ENCODE data around the gene NCKAP5.
"Not testable (repeated sequence)": the region's sequence is repeated elsewhere in the genome, so short reads cannot be mapped to it uniquely, and the experiment has no call there.

NCKAP5 gene

GRCh38 chr2:132701810-132702209, 866.5 kb downstream of the NCKAP5 start:
- DNase-seq (ENCODE audit: low spot score) = no peak

- not testable (repeated sequence) for DNase-seq (ENCODE audit: low spot score)
Measured at GRCh38 chr2:132699802-132700201, 868.5 kb downstream of the NCKAP5 start.

DNA sequence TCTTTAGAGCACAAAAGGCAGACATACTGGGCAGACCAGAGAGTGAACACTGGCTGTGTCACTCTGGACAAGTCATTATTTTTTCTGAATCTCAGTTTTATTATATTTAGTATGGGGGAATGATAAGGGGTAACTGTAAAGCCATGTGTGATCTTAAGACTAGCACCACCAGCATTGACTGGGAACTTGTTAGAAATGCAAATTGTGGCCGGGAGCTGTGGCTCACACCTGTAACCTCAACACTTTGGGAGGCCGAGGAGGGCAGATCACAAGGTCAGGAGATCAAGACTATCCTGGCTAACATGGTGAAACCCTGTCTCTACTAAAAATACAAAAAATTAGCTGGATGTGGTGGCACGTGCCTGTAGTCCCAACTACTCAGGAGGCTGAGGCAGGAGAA, 869.9 kb downstream of the NCKAP5 start:
- DNase-seq (ENCODE audit: low spot score) = not testable (repeated sequence)

GRCh38 chr2:132697556-132698205, 870.6 kb downstream of the NCKAP5 start:
- no peak for DNase-seq (ENCODE audit: low spot score)

DNA sequence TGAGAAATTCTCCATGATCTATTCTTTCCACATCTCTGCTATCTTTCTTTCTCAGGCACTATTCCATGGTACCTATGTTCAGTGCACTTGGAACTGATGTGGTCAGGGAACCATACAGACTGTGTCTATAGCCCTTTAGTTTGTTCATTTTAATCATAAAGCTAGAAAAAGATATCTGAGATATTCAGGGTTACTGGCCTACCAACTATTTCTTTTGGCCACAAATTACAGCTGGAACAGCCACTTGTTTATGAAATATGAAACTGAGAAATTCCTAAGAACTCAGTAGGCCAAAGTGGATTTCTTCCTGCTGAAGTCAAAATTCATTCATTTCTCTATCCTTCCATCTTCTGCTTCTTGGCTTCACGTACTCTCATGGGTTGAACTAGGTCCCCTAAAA, 875.4 kb downstream of the NCKAP5 start:
- no peak for DNase-seq (ENCODE audit: low spot score)

- no peak for DNase-seq (ENCODE audit: low spot score)
Measured at GRCh38 chr2:132691556-132691955, 876.7 kb downstream of the NCKAP5 start.

DNA sequence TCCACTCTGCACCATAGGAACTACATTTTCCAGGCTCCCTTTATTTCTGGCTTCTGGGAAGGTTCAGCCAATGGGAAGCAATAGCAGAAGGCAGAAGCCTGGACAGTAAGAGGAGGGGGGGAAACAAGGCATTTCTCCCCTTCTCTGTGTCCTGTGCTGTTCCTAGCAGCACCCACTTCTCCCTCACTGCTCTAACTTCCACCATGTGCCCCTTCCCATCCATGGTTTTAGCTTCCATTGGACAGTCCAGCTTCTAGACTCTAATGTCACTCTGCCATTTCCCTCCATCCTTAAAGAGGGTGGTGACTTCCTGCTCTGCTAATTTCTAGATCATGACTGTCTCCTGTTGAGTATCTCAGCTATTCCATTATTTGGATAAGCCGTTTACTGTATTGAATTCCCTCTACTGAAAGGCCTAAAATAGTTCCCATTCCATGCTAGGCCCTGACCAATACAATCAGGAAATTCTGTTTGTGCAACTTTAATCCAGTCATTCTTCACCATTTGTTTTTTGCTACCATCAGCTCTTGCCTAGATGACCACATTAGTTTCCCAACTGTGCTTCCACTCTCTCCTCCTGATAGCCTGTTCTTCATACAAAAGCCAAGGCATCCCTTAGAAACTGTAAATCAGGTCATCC, 877.5 kb downstream of the NCKAP5 start:
- DNase-seq (ENCODE audit: low spot score) = no peak

DNA sequence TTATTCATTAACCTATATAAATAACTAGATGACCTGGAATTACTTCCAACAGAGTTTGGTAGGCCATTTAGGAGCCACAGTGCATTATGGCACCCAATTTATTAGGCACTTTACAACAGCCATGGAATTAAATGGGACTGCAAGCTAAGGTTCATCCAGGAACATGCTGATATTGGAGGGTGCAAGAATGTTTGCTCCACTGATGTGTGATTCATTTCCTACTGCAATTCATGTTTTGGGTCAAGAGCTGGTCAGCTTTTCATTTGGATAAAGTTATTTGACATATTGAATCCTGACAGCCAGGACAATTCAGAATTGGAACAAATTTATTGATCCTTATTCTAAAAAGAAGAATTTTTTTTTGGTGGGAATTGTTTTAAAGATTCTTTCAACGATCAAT, 886.5 kb downstream of the NCKAP5 start:
- no peak for DNase-seq (ENCODE audit: low spot score)

DNA sequence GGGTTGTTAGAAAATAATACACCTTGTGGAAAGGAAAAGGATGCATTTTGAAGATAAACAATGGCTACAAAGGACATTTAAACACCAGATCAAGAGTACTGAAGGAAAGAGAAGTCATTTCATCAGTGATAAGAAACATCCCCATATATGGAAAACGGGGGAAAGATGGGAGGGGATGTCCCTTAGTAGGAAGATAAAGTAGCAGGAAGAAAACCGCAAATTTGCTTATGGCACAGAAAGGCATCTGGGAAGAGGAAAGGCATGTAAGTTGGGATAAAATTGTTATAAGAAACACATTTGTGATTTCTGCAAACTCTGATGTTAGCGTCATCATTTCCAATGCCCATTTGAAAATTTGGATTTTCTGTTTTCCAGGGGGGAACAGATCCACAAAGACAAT, 887.7 kb downstream of the NCKAP5 start:
- no peak for DNase-seq (ENCODE audit: low spot score)

DNA sequence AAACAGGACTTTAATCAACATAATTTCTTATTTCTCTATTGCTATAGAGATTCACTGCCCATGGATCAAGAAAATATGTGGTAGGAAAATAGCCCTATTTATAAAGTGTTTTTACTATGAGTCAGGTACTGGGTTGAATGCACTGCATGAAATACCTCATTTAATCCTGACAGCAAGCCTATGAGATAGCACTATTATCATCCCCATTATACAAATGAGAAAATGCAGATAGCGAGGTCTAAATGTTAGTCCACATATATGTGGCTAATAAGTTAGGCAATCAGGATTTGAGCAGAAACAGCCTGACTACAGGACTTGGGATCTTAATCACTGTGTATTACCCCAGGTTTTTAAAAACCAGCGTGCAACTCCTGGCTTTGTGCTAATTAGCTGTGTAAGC, 889.8 kb downstream of the NCKAP5 start:
- no peak for DNase-seq (ENCODE audit: low spot score)

DNA sequence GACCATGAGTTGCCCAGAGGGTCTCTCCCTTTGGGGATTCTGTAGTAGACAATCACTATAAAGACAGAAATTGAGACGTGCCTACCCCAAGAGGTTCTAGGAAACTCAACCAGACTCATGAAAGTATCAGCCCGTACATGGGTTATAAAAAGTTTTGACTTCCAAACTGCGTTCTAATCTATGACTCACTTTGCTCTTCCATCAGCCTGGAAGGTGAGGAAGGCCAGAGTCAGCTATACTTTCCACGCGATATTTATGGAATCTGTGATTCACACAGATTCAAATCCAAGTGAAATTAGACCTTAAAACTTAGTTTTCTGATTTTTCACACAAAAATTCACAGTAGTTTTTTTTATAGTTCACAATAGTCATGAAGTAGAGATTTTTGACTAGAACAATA, 890.6 kb downstream of the NCKAP5 start:
- DNase-seq (ENCODE audit: low spot score) = no peak

GRCh38 chr2:132676999-132677398, 891.3 kb downstream of the NCKAP5 start:
- DNase-seq (ENCODE audit: low spot score) = no peak

GRCh38 chr2:132671151-132671835, 897.0 kb downstream of the NCKAP5 start:
- no peak for DNase-seq (ENCODE audit: low spot score)

DNA sequence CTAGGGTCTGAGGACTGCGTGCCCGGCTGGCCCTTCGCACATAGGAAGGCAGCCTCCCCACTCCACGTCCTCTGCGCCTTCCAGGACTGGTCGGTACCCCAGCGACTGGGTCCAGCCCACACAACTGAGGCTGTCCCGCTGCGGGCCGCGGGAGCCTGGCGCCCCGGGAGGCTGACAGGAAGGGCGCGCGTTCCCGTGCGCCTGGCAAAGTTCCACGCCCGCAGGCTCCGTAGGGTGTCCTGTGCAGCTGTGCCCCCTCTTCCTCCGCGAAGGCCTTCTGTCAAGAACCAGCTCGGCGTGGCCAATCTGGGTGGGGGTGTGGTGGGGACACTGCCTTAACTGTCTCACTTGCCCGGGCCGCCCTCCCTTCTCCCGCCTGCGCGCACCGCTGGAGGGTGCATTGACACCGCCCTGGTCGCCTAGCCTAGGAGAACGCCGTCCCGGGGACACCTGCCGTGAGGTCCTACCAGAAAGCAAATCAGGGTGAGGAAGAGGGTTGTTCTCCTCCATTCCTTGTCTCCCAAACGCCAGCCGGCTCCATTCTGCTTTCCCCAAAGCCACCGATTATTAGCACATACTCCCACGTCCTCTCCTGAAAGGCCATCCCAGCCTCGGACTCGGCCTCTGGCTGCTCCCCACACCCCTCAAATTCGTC, 897.6 kb downstream of the NCKAP5 start:
- DNase-seq (ENCODE audit: low spot score) = peak; percentile 22

DNA sequence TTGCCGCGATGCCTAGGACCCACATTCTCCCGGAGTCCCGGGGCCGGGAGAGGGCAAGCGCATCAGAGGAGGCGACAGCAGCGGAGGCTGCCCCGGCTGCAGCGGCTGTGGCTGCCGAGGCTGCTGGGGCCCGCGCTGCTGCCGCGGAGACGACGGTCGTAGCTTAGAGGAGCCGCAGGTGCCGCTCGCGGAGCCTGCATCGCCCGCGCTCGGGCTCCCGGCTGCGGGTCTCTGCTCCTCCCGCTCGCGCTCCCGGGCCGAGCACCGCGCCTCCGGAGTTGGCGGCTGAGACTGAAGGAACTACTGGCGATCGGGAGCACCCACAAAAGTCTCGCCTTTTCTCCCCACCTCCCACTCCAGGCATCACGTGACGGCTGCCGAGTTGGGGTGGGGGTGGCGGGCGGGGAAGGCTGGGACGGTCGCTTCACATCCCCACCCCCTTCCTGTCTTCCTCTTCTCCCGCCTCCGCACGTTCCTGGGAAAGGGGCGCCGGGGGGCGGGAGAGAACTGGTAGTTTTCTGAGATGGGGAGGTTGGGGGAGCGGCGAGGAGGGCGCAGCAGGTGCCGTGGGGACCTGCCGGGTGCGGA, 898.3 kb downstream of the NCKAP5 start, which contains the start of gene LYPD1:
LYPD1 (minus strand) TSS at position 298 of the 588 bp plus-strand sequence; CDS start at position 25, 273 bp downstream.
- peak; percentile 40 for DNase-seq (ENCODE audit: low spot score)

DNA sequence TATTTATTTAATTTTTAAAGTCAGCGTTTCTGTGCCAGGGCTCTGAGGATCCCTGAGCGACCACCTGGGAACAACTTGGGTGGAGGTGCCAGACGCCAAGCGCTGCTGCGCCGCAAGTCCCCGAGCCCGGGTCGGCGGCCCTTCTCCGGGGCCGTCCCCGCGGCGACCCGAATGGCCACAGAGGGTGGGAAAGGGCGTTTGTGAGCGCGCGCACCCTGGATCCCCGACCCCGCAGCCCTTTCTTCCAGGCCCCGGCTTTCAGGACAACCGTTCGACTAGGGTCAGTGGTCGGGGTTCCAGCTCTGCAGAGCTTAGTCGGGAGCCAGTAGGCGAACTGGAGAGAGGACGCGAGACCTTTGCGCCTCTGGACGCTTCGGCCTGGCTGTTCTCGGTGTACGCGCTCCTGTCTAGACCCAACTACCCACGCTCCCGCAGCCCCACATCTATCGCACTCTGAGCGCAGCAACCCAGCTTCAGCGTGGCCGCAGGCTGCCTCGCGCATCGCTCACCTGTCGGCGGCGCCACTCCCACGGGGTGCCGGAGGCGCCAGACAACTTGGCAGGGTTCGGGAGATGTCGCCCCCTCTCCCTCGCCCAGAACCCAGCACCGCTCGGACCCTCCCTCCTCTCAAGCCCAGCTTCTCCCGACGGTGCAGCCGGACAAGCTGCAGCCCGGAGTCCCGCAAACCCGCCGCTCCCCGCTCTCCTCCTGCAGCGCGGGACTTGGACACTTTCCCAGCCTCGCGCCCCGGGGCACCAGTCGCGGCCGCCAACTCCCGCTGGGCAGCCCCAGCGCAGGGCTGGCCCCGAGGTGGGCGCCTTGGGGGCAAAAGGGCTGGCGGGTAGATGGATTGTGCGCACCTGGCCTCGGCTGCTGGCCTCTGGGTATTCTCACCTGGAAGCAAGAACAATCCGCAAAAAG, 899.0 kb downstream of the NCKAP5 start:
- DNase-seq (ENCODE audit: low spot score) = peak; percentile 29

- peak; percentile 50 for DNase-seq (ENCODE audit: low spot score)
Measured at GRCh38 chr2:132668189-132668823, 900.0 kb downstream of the NCKAP5 start.

GRCh38 chr2:132667706-132668105, 900.6 kb downstream of the NCKAP5 start:
- DNase-seq (ENCODE audit: low spot score) = no peak

DNA sequence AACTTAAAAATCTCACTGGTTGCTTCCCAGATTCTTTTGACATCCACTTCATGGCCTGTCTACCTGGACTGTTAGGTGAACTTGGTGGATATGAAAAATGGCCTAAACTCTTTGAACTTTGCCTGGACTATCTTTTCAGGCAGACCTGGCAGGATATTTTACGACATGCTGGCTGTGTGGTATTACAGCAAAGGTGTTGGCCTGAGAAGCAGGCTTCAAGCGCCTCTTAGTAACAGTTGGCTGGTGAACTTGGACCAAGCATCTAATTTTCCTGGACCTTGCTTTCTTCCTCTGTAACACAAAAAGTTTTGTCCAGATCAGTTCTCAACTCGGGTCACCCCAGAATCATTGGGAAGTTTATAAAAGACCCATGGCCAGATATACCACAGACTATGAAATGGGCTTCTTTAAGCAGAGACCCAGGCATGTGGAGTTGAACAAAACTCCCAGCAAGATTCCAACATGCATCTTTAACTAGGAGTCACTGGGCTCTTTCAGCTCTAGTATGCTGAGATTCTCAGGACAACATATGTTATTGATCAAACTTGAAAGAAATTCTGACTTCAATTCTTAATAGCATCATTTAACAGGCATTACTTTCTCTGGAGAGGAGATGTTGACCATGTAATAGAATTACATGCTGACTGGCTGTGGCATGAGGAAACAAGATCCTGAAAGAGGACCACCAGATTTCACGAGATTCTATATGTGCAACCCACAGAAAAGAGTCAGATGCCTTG, 902.7 kb downstream of the NCKAP5 start:
- no peak for DNase-seq (ENCODE audit: low spot score)

DNA sequence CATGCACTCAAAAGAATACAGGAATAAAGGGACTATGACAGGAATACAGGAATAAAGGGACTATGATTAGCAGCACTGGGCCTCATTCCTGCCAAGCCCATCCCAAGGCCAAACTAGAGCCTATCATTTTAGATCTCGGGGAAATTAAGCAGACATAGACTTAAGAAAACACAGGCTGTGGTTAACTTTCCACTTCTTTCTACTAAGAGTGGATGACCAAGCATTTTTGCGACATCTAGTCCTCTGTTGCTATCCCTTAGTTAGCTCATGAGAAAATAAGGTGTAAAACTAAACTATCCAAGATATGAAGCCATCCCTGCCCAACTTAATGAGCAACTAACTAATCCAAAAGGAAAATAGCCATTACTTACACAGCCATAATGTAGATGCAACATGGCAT, 904.2 kb downstream of the NCKAP5 start:
- no peak for DNase-seq (ENCODE audit: low spot score)

Measured in HuH-7.5 (cell line).